Hepatocyte (in vitro differentiated cells): Measurements from ENCODE around the gene RBBP8NL.

Source experiments
- CTCF ChIP-seq: fragments of 200-600 bp; sonication (generic); IDR thresholded peaks from 2 replicates; pipeline ENCODE4 v1.5.1; 2016; ENCODE audit warnings: antibody characterized with exemption, mild to moderate bottlenecking; ENCODE audit not compliant: poor library complexity
- EZH2 ChIP-seq: fragments of 200-600 bp; sonication (generic); IDR thresholded peaks from 2 replicates; pipeline ENCODE4 v1.6.1; 2016; ENCODE audit warnings: antibody characterized with exemption, mild to moderate bottlenecking, borderline replicate concordance
- EZH2phosphoT487 ChIP-seq: fragments of 200-600 bp; sonication (generic); IDR thresholded peaks from one replicate; pipeline ENCODE4 v1.6.1; 2018; ENCODE audit warnings: antibody characterized with exemption, mild to moderate bottlenecking, low read depth, moderate library complexity; ENCODE audit not compliant: unreplicated experiment, severe bottlenecking

GRCh38 chr20:62386383-62387218 lies 40.7 kb downstream of the RBBP8NL start, which contains the start of gene RPS21:
- TF ChIP-seq CTCF (no peak), EZH2phosphoT487 (no peak), EZH2 (no peak)
